GM13977 (cell line): ENCODE data around the gene SCFD1.

ENCODE experiments used
- DNase-seq: peaks from one replicate; pipeline ENCODE4 v3.0.0; 2012; ENCODE audit warnings: low spot score
- in situ Hi-C: fragments of 300-500 bp; cut with MboI; formaldehyde crosslinking; loops from one replicate; pipeline ENCODE4 v1.12.0; 2022; ENCODE audit warnings: low sequenced_read_pairs, low pct_unique_long_range_greater_than_20kb, mixed read lengths, inconsistent platforms; ENCODE audit not compliant: unreplicated experiment
- TF ChIP-seq, protein P1 (sequence below): IDR thresholded peaks from 2 replicates; pipeline ENCODE4 v1.5.1; 2012; ENCODE audit warnings: mild to moderate bottlenecking, control low read depth; ENCODE audit not compliant: insufficient read depth; ENCODE audit errors: extremely low read depth, missing control alignments

Gene SCFD1

GRCh38 chr14:30648471-30648870 lies 26.4 kb downstream of the SCFD1 start:
- TF ChIP-seq, protein P1, sequence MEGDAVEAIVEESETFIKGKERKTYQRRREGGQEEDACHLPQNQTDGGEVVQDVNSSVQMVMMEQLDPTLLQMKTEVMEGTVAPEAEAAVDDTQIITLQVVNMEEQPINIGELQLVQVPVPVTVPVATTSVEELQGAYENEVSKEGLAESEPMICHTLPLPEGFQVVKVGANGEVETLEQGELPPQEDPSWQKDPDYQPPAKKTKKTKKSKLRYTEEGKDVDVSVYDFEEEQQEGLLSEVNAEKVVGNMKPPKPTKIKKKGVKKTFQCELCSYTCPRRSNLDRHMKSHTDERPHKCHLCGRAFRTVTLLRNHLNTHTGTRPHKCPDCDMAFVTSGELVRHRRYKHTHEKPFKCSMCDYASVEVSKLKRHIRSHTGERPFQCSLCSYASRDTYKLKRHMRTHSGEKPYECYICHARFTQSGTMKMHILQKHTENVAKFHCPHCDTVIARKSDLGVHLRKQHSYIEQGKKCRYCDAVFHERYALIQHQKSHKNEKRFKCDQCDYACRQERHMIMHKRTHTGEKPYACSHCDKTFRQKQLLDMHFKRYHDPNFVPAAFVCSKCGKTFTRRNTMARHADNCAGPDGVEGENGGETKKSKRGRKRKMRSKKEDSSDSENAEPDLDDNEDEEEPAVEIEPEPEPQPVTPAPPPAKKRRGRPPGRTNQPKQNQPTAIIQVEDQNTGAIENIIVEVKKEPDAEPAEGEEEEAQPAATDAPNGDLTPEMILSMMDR: no peak
- DNase-seq: no peak
- in situ Hi-C loops: no loop called here

DNA sequence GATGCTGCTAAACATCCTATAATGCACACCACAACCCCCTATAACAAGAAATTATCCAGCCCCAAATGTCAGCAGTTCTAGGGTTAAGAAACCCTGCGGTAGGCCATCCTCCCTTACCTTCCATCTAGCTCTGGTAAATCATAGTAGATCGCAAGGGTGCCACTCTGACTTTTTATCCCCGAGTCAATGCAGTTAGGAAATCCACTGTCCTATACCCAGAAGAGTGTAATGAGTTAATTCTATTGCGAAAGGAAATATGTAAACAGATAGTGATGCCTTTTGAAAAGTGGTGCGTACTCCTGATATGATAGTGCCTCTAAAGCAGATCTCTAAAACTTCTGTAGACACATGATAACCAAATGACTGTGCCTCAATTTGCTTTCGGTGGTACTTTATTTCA lies 29.8 kb downstream of the SCFD1 start:
- in situ Hi-C loops: loop anchor here (25.0 kb wide), 1 partner anchor 710 kb away; no protein-coding TSS in a partner anchor
- DNase-seq: no peak
- TF ChIP-seq, protein P1: no peak

DNA sequence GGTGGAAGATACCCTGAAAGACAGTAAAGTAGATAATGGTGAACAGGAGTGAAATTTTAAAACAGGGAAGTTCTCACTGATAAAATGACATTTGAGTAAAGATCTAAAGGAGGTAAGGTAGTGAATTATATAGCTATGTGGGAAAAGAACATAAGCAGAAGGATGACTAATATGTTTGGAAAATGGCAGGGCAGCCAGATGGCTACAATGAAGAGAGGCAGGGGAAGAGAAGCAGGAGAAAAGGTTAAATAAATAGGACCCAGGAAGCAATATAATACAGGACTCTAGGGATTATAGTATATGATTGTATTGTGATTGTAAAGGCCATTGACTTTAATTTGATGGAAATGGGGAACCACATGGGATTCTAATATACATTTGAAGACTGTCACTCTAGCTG lies 33.0 kb downstream of the SCFD1 start:
- in situ Hi-C loops: loop anchor here (5.0 to 25.0 kb wide), 2 partner anchors 252 to 707 kb away; no protein-coding TSS in a partner anchor

GRCh38 chr14:30655658-30656057 lies 33.5 kb downstream of the SCFD1 start:
- in situ Hi-C loops: loop anchor here (5.0 to 25.0 kb wide), 2 partner anchors 252 to 707 kb away; no protein-coding TSS in a partner anchor
- no peak for DNase-seq
- TF ChIP-seq, protein P1: no peak

More for the DNA sequence above, 33.0 kb downstream of the SCFD1 start:
- TF ChIP-seq, protein P1: no peak
- DNase-seq: no peak

- in situ Hi-C loops: loop anchor here (5.0 to 25.0 kb wide), 2 partner anchors 251 to 706 kb away; no protein-coding TSS in a partner anchor
Observed at GRCh38 chr14:30656190-30656632, 34.1 kb downstream of the SCFD1 start.

DNA sequence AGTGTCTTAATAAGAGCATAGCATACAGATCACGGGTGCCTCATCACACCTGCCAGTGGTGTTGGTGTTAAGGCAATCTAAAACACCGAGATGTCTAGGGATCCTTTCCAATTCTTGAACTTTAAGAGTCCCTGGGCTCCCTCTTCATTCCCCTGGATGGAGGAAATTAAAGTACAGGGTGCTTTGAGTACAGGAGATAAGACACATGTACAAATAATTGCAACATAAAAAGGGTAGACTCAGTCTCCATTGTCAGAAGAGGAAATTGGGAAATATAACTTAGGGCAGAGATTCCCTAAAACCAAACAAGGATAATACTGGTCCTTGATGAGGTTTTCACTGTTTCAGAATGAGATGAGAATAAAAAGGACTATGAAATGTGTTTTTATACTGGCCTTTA lies 34.9 kb downstream of the SCFD1 start:
- in situ Hi-C loops: loop anchor here (5.0 to 25.0 kb wide), 2 partner anchors 250 to 705 kb away; no protein-coding TSS in a partner anchor
- no peak for DNase-seq
- TF ChIP-seq, protein P1: no peak

More at GRCh38 chr14:30656190-30656632, 34.1 kb downstream of the SCFD1 start:
- TF ChIP-seq, protein P1: peak; percentile 72
- no peak for DNase-seq
